SK-N-MC (cell line): ENCODE results near the gene MSX1.

Source experiments
- EZH2 ChIP-seq: fragments of 200-600 bp; sonication (generic); IDR thresholded peaks from one replicate; pipeline ENCODE4 v1.6.1; 2017; ENCODE audit warnings: antibody characterized with exemption
- FOXP2 ChIP-seq: optimal IDR thresholded peaks from 2 replicates; pipeline ENCODE3; 2011; ENCODE audit warnings: mild to moderate bottlenecking, moderate library complexity; ENCODE audit not compliant: insufficient read depth; ENCODE audit errors: extremely low read length, control extremely low read depth
- POLR2AphosphoS5 ChIP-seq: IDR thresholded peaks from 2 replicates; pipeline ENCODE4 v1.6.1; 2012; ENCODE audit warnings: mild to moderate bottlenecking, low read depth, low read length, borderline replicate concordance

DNA sequence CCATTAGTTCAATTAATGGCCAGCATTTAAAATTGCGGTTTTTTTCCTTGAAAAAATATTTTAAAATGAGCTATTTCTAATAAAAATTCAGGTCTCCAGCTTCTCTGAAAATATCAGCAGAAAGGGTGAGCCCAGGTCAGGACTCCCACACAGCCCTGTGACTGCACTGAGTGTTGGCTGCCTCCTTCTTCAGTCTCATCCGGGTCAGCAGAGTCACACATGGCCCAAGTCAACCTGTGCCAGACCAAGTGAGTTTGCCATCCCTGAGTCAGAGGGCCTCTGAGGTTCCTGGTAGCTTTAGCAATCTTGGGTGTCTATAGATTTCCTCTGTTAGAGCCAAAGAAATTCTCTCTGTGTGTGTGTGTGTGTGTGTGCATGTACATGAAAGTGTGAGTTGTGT lies 22.1 kb upstream of the MSX1 start:
- TF ChIP-seq POLR2AphosphoS5 = no peak
- TF ChIP-seq EZH2 = no peak
- TF ChIP-seq FOXP2 = no peak
